Neural cell (in vitro differentiated cells): ENCODE measurements around the gene TAPBP. TPM values are rescaled to one million over a fixed set of nuclear protein-coding genes. Genes with fewer than 3 reads are reported as not detected.

ENCODE experiments used
- H2AFZ ChIP-seq: fragments of 200-600, 300-800 bp; sonication (generic), shearing (Covaris generic); 2 replicates; pipeline ENCODE4 v1.6.0; 2014; ENCODE audit warnings: low read depth, mild to moderate bottlenecking, antibody characterized with exemption, low read length, moderate library complexity
- H3F3A ChIP-seq: fragments of 200-600 bp; shearing (Covaris generic); 2 replicates; pipeline ENCODE4 v1.6.1; 2016; ENCODE audit warnings: mild to moderate bottlenecking, moderate library complexity, mixed read lengths, antibody characterized with exemption, low read length; ENCODE audit not compliant: insufficient read depth, poor library complexity, severe bottlenecking
- H3K27ac ChIP-seq: fragments of 200-600, 300-800 bp; sonication (generic), shearing (Covaris generic); 2 replicates; pipeline ENCODE4 v1.5.1; 2014; ENCODE audit warnings: mild to moderate bottlenecking, low read length, moderate library complexity
- H3K27me3 ChIP-seq: fragments of 300-800, 200-600 bp; sonication (generic), shearing (Covaris generic); 2 replicates; pipeline ENCODE4 v1.6.0; 2014; ENCODE audit warnings: mild to moderate bottlenecking, low read depth, low read length, moderate library complexity; ENCODE audit not compliant: insufficient read depth
- H3K36me3 ChIP-seq: fragments of 300-800, 200-600 bp; sonication (generic), shearing (Covaris generic); 2 replicates; pipeline ENCODE4 v1.5.1; 2014; ENCODE audit warnings: mild to moderate bottlenecking, antibody characterized with exemption, low read length, moderate library complexity; ENCODE audit not compliant: insufficient read depth
- H3K4me2 ChIP-seq: fragments of 300-800, 200-600 bp; sonication (generic), shearing (Covaris generic); 2 replicates; pipeline ENCODE4 v1.6.0; 2014; ENCODE audit warnings: mild to moderate bottlenecking, low read length
- H3K4me3 ChIP-seq: fragments of 300-800, 200-600 bp; sonication (generic), shearing (Covaris generic); 2 replicates; pipeline ENCODE4 v1.5.1; 2014; ENCODE audit warnings: mild to moderate bottlenecking, low read length, moderate library complexity
- H3K79me2 ChIP-seq: fragments of 200-600 bp; shearing (Covaris generic); replicated peaks from 2 replicates; pipeline ENCODE4 v1.6.0; 2014; ENCODE audit warnings: mild to moderate bottlenecking, low read length, moderate library complexity; ENCODE audit not compliant: insufficient read depth
- H3K9ac ChIP-seq: fragments of 300-800, 200-600 bp; sonication (generic), shearing (Covaris generic); 2 replicates; pipeline ENCODE4 v1.6.1; 2016; ENCODE audit warnings: mild to moderate bottlenecking, low read length, mixed read lengths
- H3K9me2 ChIP-seq: fragments of 200-600 bp; shearing (Covaris generic); 2 replicates; pipeline ENCODE4 v1.6.1; 2016; ENCODE audit warnings: mild to moderate bottlenecking, low read length, mixed read lengths; ENCODE audit not compliant: insufficient read depth
- H3K9me3 ChIP-seq: fragments of 200-600, 300-800 bp; sonication (generic), shearing (Covaris generic); 2 replicates; pipeline ENCODE4 v1.6.1; 2016; ENCODE audit warnings: mild to moderate bottlenecking, mixed run types, low read length, moderate library complexity, mixed read lengths
- H4K20me1 ChIP-seq: fragments of 200-600 bp; shearing (Covaris generic); 2 replicates; pipeline ENCODE4 v1.6.1; 2016; ENCODE audit warnings: mild to moderate bottlenecking, mixed run types; ENCODE audit not compliant: insufficient read depth
- EP300 ChIP-seq: fragments of 450-650 bp; conservative IDR thresholded peaks from 2 replicates; pipeline ENCODE4 v1.6.1; 2014; ENCODE audit warnings: antibody characterized with exemption, mild to moderate bottlenecking, moderate library complexity; ENCODE audit not compliant: poor library complexity, severe bottlenecking
- EZH2 ChIP-seq: fragments of 200-600, 300-800 bp; shearing (Covaris generic), sonication (generic); IDR thresholded peaks from 2 replicates; pipeline ENCODE4 v1.6.1; 2014; ENCODE audit warnings: antibody characterized with exemption, low read length, borderline replicate concordance, mild to moderate bottlenecking; ENCODE audit not compliant: insufficient read depth, poor library complexity, severe bottlenecking
- MXI1 ChIP-seq: fragments of 450-650 bp; conservative IDR thresholded peaks from 2 replicates; pipeline ENCODE4 v1.6.1; 2014; ENCODE audit warnings: antibody characterized with exemption, mild to moderate bottlenecking; ENCODE audit not compliant: poor library complexity, severe bottlenecking
- POLR2AphosphoS5 ChIP-seq: IDR thresholded peaks from 2 replicates; pipeline ENCODE4 v1.6.1; 2012
- RAD21 ChIP-seq: fragments of 450-650 bp; conservative IDR thresholded peaks from 2 replicates; pipeline ENCODE4 v1.6.1; 2014; ENCODE audit warnings: antibody characterized with exemption, mild to moderate bottlenecking, moderate library complexity
- SMC3 ChIP-seq: fragments of 450-650 bp; conservative IDR thresholded peaks from 2 replicates; pipeline ENCODE4 v1.6.1; 2014; ENCODE audit warnings: antibody characterized with exemption, mild to moderate bottlenecking, moderate library complexity; ENCODE audit not compliant: poor library complexity
- TAF1 ChIP-seq: IDR thresholded peaks from 2 replicates; pipeline ENCODE4 v1.6.1; 2012; ENCODE audit warnings: low read depth
- polyA plus RNA-seq: library from polyadenylated mRNA; depleted of rRNA; stranded (reverse); fragments of >200 nt; gene quantifications from 2 replicates; pipeline ENCODE4 v1.2.3, GENCODE V29; 2014
- TF ChIP-seq, protein P1 (sequence below): IDR thresholded peaks from 2 replicates; pipeline ENCODE4 v1.6.1; 2012; ENCODE audit warnings: borderline replicate concordance
- TF ChIP-seq, protein P2 (sequence below): fragments of 450-650 bp; IDR thresholded peaks from 2 replicates; pipeline ENCODE4 v1.5.1; 2014; ENCODE audit warnings: antibody characterized with exemption, mild to moderate bottlenecking, moderate library complexity; ENCODE audit not compliant: poor library complexity, severe bottlenecking

TAPBP gene
- polyA plus RNA-seq, 1 donor from 2014 or later = 1.2 TPM

DNA sequence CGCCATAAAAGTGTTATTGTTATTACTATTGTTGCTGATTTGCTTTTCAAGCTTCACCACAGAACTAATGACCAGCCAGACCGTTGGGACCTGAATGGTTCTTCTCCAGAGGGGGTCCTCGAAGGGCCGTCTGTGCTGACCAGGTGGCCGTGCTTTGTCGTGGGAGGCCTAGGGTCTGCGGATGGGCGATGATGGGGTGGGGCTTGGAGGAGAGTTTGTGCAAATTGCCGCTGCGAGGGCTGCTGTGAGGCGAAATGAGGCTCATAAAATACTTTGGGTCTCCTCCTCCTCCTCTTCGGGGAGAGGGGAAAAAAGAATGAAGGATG is 9.7 kb upstream of the TAPBP start:
- TF ChIP-seq POLR2AphosphoS5 (no peak), SMC3 (no peak), EP300 (no peak), EZH2 (no peak)
- TF ChIP-seq, protein P1, sequence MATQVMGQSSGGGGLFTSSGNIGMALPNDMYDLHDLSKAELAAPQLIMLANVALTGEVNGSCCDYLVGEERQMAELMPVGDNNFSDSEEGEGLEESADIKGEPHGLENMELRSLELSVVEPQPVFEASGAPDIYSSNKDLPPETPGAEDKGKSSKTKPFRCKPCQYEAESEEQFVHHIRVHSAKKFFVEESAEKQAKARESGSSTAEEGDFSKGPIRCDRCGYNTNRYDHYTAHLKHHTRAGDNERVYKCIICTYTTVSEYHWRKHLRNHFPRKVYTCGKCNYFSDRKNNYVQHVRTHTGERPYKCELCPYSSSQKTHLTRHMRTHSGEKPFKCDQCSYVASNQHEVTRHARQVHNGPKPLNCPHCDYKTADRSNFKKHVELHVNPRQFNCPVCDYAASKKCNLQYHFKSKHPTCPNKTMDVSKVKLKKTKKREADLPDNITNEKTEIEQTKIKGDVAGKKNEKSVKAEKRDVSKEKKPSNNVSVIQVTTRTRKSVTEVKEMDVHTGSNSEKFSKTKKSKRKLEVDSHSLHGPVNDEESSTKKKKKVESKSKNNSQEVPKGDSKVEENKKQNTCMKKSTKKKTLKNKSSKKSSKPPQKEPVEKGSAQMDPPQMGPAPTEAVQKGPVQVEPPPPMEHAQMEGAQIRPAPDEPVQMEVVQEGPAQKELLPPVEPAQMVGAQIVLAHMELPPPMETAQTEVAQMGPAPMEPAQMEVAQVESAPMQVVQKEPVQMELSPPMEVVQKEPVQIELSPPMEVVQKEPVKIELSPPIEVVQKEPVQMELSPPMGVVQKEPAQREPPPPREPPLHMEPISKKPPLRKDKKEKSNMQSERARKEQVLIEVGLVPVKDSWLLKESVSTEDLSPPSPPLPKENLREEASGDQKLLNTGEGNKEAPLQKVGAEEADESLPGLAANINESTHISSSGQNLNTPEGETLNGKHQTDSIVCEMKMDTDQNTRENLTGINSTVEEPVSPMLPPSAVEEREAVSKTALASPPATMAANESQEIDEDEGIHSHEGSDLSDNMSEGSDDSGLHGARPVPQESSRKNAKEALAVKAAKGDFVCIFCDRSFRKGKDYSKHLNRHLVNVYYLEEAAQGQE = no peak
- peak overlapping the region; percentile 74 for H3K27ac ChIP-seq

DNA sequence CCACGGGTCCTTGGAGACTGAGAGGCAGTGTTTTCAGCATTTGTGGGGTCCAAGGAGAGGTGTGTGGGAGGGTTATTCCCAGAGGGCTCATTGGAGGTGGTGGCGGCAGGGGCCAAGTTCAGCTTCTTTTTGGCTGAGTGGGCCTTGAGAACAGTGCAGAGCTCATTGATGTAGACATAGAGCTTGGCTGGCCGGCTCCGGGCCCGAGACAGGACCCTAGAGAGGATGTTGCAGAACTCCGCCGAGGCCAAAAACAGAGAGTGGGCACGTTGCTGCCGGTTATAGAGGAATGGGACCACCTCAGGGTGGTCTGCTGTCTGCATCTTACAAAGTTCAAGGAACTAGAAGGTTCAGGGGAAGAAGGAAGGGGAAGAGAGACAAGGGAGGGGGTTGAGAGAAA is 7.3 kb upstream of the TAPBP start:
- H2AFZ ChIP-seq = no peak overlapping the region

More for the DNA sequence above, 9.7 kb upstream of the TAPBP start:
- Histone ChIP-seq H3K79me2 (peaks cover 19% of the 10 kb centered on the region), H4K20me1 (no peaks in the 10 kb centered on the region), H3K9me3 (no peaks in the 10 kb centered on the region), H3K4me3 (peak overlapping the region; percentile 80), H3K9me2 (no peaks in the 10 kb centered on the region), H3K9ac (peak overlapping the region; percentile 76), H3F3A (peaks cover 2% of the 10 kb centered on the region), H3K27me3 (no peaks in the 10 kb centered on the region), H3K4me2 (peak overlapping the region; percentile 63), H3K36me3 (peaks cover 4% of the 10 kb centered on the region), H2AFZ (peak overlapping the region; percentile 92)

More for the DNA sequence above, 7.3 kb upstream of the TAPBP start:
- Histone ChIP-seq H3K36me3 (peaks cover 4% of the 10 kb centered on the region), H3K79me2 (peaks cover 19% of the 10 kb centered on the region), H3K27me3 (no peaks in the 10 kb centered on the region), H3K4me2 (no peak overlapping the region), H3K9me3 (no peaks in the 10 kb centered on the region), H3K27ac (no peak overlapping the region), H4K20me1 (no peaks in the 10 kb centered on the region), H3F3A (peaks cover 6% of the 10 kb centered on the region), H3K4me3 (peak overlapping the region; percentile 80), H3K9ac (no peak overlapping the region), H3K9me2 (no peaks in the 10 kb centered on the region)
- TF ChIP-seq, protein P2, sequence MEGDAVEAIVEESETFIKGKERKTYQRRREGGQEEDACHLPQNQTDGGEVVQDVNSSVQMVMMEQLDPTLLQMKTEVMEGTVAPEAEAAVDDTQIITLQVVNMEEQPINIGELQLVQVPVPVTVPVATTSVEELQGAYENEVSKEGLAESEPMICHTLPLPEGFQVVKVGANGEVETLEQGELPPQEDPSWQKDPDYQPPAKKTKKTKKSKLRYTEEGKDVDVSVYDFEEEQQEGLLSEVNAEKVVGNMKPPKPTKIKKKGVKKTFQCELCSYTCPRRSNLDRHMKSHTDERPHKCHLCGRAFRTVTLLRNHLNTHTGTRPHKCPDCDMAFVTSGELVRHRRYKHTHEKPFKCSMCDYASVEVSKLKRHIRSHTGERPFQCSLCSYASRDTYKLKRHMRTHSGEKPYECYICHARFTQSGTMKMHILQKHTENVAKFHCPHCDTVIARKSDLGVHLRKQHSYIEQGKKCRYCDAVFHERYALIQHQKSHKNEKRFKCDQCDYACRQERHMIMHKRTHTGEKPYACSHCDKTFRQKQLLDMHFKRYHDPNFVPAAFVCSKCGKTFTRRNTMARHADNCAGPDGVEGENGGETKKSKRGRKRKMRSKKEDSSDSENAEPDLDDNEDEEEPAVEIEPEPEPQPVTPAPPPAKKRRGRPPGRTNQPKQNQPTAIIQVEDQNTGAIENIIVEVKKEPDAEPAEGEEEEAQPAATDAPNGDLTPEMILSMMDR = no peak
- no peak for TF ChIP-seq EZH2
- no peak for TF ChIP-seq TAF1
- no peak for TF ChIP-seq RAD21
- TF ChIP-seq, protein P1 = no peak
- no peak for TF ChIP-seq MXI1
- no peak for TF ChIP-seq EP300
- no peak for TF ChIP-seq SMC3
- TF ChIP-seq POLR2AphosphoS5 = no peak
